Mammary microvascular endothelial cell (primary cell): ENCODE results near the gene ATP1B2. TPM values are rescaled to one million over a fixed set of nuclear protein-coding genes. Genes with fewer than 3 reads are reported as not detected.

ENCODE experiments used
- total RNA-seq: library from RNA; depleted of rRNA; stranded (reverse); fragments of >200 nt; gene quantifications from 2 replicates; pipeline ENCODE4 v1.2.3, GENCODE V29; 2015

Gene ATP1B2
- total RNA-seq: not detected in 2 replicates

GRCh38 chr17:7650509-7651096, at the start of gene ATP1B2:
Gene ATP1B2 (plus strand): TSS chr17:7650926. CDS start chr17:7651519, 593 bp downstream.

GRCh38 chr17:7614425-7615264, 36.1 kb upstream of the ATP1B2 start, which contains the start of gene FXR2:
Gene FXR2 (minus strand): TSS chr17:7614897. CDS start chr17:7614532, 365 bp downstream.

GRCh38 chr17:7627250-7628121, 23.2 kb upstream of the ATP1B2 start, which contains the start of gene SAT2:
Gene SAT2 (minus strand): TSS chr17:7627821. CDS start chr17:7627635, 186 bp downstream.

GRCh38 chr17:7629939-7630571, 20.7 kb upstream of the ATP1B2 start, which contains the start of gene SHBG:
Gene SHBG (plus strand): TSS chr17:7630135. CDS start chr17:7630173, 38 bp downstream.

GRCh38 chr17:7687072-7687907, 36.6 kb downstream of the ATP1B2 start, which contains the start of gene TP53:
Gene TP53 (minus strand): TSS chr17:7687490. CDS start chr17:7676594, 10,896 bp downstream.

GRCh38 chr17:7687908-7688807, 37.4 kb downstream of the ATP1B2 start, which contains the start of gene WRAP53:
Gene WRAP53 (plus strand): TSS chr17:7688477. CDS start chr17:7688649, 172 bp downstream.

GRCh38 chr17:7704601-7705268, 54.0 kb downstream of the ATP1B2 start, which contains the start of gene EFNB3:
Gene EFNB3 (plus strand): TSS chr17:7705202. CDS start chr17:7705599, 397 bp downstream.

Other genes starting within 250 kb of the ATP1B2 start
- 41.1 and 116 TPM in 2 replicates for gene TMEM256, start 246.8 kb upstream of the ATP1B2 start, total RNA-seq
- 2.9 and 3.1 TPM in 2 replicates for gene NLGN2, start 243.1 kb upstream of the ATP1B2 start, total RNA-seq
- not detected in 2 replicates for gene SPEM1, start 230.6 kb upstream of the ATP1B2 start, total RNA-seq
- gene SPEM2, start 225.3 kb upstream of the ATP1B2 start, total RNA-seq: not detected in 2 replicates
- gene SPEM3, start 222.1 kb upstream of the ATP1B2 start, total RNA-seq: not detected in 2 replicates
- gene TMEM102, start 215.5 kb upstream of the ATP1B2 start, total RNA-seq: 8.0 and 9.7 TPM in 2 replicates
- gene FGF11, start 211.4 kb upstream of the ATP1B2 start, total RNA-seq: 0.20 TPM in 1 of 2 replicates, not detected in the other
- 3.5 and 10.1 TPM in 2 replicates for gene CHRNB1, start 205.9 kb upstream of the ATP1B2 start, total RNA-seq
- 18.9 and 20.9 TPM in 2 replicates for gene ZBTB4, start 171.3 kb upstream of the ATP1B2 start, total RNA-seq
- gene SLC35G6, start 169.5 kb upstream of the ATP1B2 start, total RNA-seq: not detected in 2 replicates
- 45.0 and 63.4 TPM in 2 replicates for gene POLR2A, start 166.6 kb upstream of the ATP1B2 start, total RNA-seq
- 15.9 and 16.8 TPM in 2 replicates for gene TNFSF12, start 101.9 kb upstream of the ATP1B2 start, total RNA-seq
- 2.8 and 5.5 TPM in 2 replicates for gene TNFSF13, start 92.2 kb upstream of the ATP1B2 start, total RNA-seq
- gene SENP3, start 89.0 kb upstream of the ATP1B2 start, total RNA-seq: 88.5 and 94.1 TPM in 2 replicates
- 28.8 TPM in 2 replicates for gene CD68, start 71.3 kb upstream of the ATP1B2 start, total RNA-seq
- gene MPDU1, start 67.1 kb upstream of the ATP1B2 start, total RNA-seq: 308 and 329 TPM in 2 replicates
- not detected in 2 replicates for gene SOX15, start 60.8 kb upstream of the ATP1B2 start, total RNA-seq
- 29.8 and 33.8 TPM in 2 replicates for gene FXR2, start 36.0 kb upstream of the ATP1B2 start, total RNA-seq
- 18.9 and 24.8 TPM in 2 replicates for gene SAT2, start 23.1 kb upstream of the ATP1B2 start, total RNA-seq
- gene SHBG, start 20.8 kb upstream of the ATP1B2 start, total RNA-seq: 0.13 TPM in 1 of 2 replicates, not detected in the other
- 85.9 and 87.5 TPM in 2 replicates for gene TP53, start 36.6 kb downstream of the ATP1B2 start, total RNA-seq
- gene WRAP53, start 37.6 kb downstream of the ATP1B2 start, total RNA-seq: 20.5 and 21.6 TPM in 2 replicates
- 0.10 and 0.13 TPM in 2 replicates for gene EFNB3, start 54.3 kb downstream of the ATP1B2 start, total RNA-seq
- gene DNAH2, start 66.8 kb downstream of the ATP1B2 start, total RNA-seq: 0.93 and 1.7 TPM in 2 replicates
- 0.87 and 1.0 TPM in 2 replicates for gene KDM6B, start 183.3 kb downstream of the ATP1B2 start, total RNA-seq
- gene TMEM88, start 204.1 kb downstream of the ATP1B2 start, total RNA-seq: 375 and 382 TPM in 2 replicates
- 128 and 161 TPM in 2 replicates for gene NAA38, start 206.6 kb downstream of the ATP1B2 start, total RNA-seq
- gene CYB5D1, start 207.1 kb downstream of the ATP1B2 start, total RNA-seq: 10.6 and 13.9 TPM in 2 replicates
- 41.0 and 54.0 TPM in 2 replicates for gene CHD3, start 237.9 kb downstream of the ATP1B2 start, total RNA-seq